ENCODE results near the gene GPNMB. TPM values are rescaled to one million over a fixed set of nuclear protein-coding genes. Genes with fewer than 3 reads are reported as not detected.

The GPNMB gene
- total RNA-seq, 2 donors from 2014 or later, result 0.99 to 1.1 TPM

DNA sequence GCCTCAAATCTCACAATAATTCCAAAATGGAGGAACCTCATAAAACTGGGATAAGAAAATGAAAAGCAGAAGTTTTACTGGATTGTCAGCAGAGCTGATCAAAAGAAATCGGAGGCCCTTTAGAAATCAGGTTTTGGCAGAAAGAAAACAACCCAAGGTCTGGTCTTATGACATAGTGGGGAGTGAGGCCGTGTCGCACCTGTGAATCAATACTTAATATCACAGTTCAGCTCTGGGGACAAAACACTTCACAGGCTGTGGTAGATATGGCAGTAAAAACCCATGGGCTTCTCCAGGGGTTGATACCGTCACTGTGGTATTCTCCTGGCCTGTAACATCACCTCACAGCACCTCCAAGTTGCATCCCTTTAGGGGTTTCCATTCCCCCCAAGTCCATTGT, 46.0 kb downstream of the GPNMB start:
- H3K9me3 ChIP-seq (ENCODE audit: control insufficient read depth, low read length), result no peaks in the 10 kb centered on the region
- H3K9ac ChIP-seq (ENCODE audit: extremely low read depth, low read length, poor library complexity, severe bottlenecking), result no peak overlapping the region
- Mint-ChIP-seq H3K9me3 (no peaks in the 10 kb centered on the region), H3K4me3 (no peak overlapping the region), H3K27me3 (ENCODE audit: insufficient read depth) (peaks cover 14% of the 10 kb centered on the region), H3K36me3 (ENCODE audit: low read depth) (no peaks in the 10 kb centered on the region), H3K27ac (no peak overlapping the region), H3K4me1 (peaks cover 2% of the 10 kb centered on the region)
- H3K27ac ChIP-seq (ENCODE audit: low read depth, low read length), result no peak overlapping the region
- WGBS, 2 experiments (ENCODE audit: insufficient coverage in 1 of 2, insufficient read length in 1 of 2), result 92 to 93% methylated on average over 4 of the region's 4 CpGs
- peak; percentile 31 for DNase-seq
- no peaks in the 10 kb centered on the region for H3K36me3 ChIP-seq (ENCODE audit: control insufficient read depth, insufficient read depth, low read length)
- TF ChIP-seq, protein P1, sequence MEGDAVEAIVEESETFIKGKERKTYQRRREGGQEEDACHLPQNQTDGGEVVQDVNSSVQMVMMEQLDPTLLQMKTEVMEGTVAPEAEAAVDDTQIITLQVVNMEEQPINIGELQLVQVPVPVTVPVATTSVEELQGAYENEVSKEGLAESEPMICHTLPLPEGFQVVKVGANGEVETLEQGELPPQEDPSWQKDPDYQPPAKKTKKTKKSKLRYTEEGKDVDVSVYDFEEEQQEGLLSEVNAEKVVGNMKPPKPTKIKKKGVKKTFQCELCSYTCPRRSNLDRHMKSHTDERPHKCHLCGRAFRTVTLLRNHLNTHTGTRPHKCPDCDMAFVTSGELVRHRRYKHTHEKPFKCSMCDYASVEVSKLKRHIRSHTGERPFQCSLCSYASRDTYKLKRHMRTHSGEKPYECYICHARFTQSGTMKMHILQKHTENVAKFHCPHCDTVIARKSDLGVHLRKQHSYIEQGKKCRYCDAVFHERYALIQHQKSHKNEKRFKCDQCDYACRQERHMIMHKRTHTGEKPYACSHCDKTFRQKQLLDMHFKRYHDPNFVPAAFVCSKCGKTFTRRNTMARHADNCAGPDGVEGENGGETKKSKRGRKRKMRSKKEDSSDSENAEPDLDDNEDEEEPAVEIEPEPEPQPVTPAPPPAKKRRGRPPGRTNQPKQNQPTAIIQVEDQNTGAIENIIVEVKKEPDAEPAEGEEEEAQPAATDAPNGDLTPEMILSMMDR (conservative IDR thresholded peaks at IDR 0.05), result no peak
- no peak overlapping the region for H3K4me3 ChIP-seq (ENCODE audit: low read length)
- no peaks in the 10 kb centered on the region for H3K4me1 ChIP-seq (ENCODE audit: control insufficient read depth, insufficient read depth, low read length)
- H3K27me3 ChIP-seq (ENCODE audit: control insufficient read depth, insufficient read depth, low read length, poor library complexity, severe bottlenecking), result peaks cover 10% of the 10 kb centered on the region

DNA sequence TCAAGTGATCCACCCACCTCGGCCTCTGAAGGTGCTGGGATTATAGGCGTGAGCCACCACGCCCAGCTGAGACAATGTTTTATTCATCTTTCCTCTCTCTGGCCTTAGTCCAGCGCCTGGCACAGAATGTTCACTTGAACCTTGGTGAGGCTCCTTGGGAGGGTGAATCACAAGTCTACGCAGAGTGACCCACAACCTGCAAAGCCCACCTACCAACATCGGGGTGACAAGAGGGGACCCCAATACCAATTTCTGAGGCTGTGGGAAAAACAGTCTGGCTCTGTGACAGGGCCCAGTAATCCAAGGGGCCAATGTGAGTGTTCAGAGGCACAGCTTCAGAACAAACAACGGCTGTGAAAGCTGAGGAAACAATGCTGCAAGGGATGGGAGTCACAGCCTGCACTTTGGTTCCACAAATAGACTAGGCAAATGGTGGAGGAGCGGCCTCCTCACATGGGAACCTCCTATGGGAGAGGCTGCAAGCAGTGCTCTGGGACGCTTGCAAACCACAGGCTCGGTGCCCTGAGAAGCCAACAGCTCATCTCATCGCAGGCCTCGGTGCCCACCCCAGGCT, 47.0 kb downstream of the GPNMB start:
- no peak overlapping the region for H3K4me3 Mint-ChIP-seq
- H3K9me3 Mint-ChIP-seq, result no peaks in the 10 kb centered on the region
- H3K27ac Mint-ChIP-seq, result peak overlapping the region; percentile 61
- TF ChIP-seq, protein P1 (conservative IDR thresholded peaks at IDR 0.05), result no peak
- H3K27me3 ChIP-seq (ENCODE audit: control insufficient read depth, insufficient read depth, low read length, poor library complexity, severe bottlenecking), result peaks cover 10% of the 10 kb centered on the region
- DNase-seq, result peak; percentile 43
- peaks cover 2% of the 10 kb centered on the region for H3K4me1 Mint-ChIP-seq
- H3K9me3 ChIP-seq (ENCODE audit: control insufficient read depth, low read length), result no peaks in the 10 kb centered on the region
- no peak overlapping the region for H3K27ac ChIP-seq (ENCODE audit: low read depth, low read length)
- peaks cover 17% of the 10 kb centered on the region for H3K27me3 Mint-ChIP-seq (ENCODE audit: insufficient read depth)
- 91 to 92% methylated on average over 8 to 12 of the region's 12 CpGs for WGBS, 2 experiments (ENCODE audit: insufficient coverage in 1 of 2, insufficient read length in 1 of 2)
- no peaks in the 10 kb centered on the region for H3K36me3 ChIP-seq (ENCODE audit: control insufficient read depth, insufficient read depth, low read length)
- no peak overlapping the region for H3K4me3 ChIP-seq (ENCODE audit: low read length)
- H3K36me3 Mint-ChIP-seq (ENCODE audit: low read depth), result no peaks in the 10 kb centered on the region
- H3K9ac ChIP-seq (ENCODE audit: extremely low read depth, low read length, poor library complexity, severe bottlenecking), result no peak overlapping the region
- no peaks in the 10 kb centered on the region for H3K4me1 ChIP-seq (ENCODE audit: control insufficient read depth, insufficient read depth, low read length)

DNA sequence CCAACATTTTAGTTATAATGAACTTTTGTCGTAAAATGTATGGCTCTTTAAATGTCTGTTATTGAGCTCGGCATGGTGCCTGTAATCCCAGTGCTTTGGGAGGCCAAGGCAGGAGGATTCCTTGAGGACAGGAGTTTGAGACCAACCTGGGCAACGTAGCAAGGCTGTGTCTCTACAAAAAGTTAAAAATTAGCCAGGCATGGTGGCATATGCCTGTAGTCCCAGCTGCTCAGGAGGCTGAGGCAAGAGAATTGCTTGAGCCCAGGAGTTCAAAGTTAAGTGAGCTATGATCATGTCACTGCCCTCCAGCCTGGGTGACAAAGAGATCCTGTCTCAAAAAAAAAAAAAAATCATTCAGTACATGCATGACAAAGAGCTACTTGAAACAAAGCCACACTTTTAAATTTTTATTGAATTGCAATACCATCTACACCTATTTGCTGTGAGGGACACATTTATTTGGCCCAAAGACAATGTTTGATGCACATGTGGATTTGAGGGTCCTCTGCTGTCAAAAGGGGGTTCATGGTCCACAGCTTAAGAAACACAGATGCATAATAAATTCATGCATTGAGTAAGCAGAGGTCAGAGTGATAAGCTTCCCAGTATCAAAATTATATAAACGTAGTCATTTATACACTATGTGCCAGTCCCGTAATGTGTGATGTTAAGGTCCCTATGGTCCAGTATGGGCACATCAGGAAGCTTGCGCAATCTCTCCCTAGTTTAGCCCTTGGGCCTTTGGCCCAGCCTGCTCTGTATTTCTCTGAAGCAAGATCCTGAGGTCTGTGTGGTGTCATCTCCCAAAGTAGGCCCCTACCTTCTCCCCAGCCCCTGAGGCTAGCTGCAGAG, 48.2 kb downstream of the GPNMB start:
- H3K4me3 ChIP-seq (ENCODE audit: low read length), result no peak overlapping the region
- H3K36me3 ChIP-seq (ENCODE audit: control insufficient read depth, insufficient read depth, low read length), result no peaks in the 10 kb centered on the region
- no peak overlapping the region for H3K27ac ChIP-seq (ENCODE audit: low read depth, low read length)
- no peaks in the 10 kb centered on the region for H3K36me3 Mint-ChIP-seq (ENCODE audit: low read depth)
- H3K4me1 ChIP-seq (ENCODE audit: control insufficient read depth, insufficient read depth, low read length), result no peaks in the 10 kb centered on the region
- H3K27me3 ChIP-seq (ENCODE audit: control insufficient read depth, insufficient read depth, low read length, poor library complexity, severe bottlenecking), result peaks cover 10% of the 10 kb centered on the region
- peaks cover 17% of the 10 kb centered on the region for H3K27me3 Mint-ChIP-seq (ENCODE audit: insufficient read depth)
- DNase-seq, result peak; percentile 17
- peaks cover 7% of the 10 kb centered on the region for H3K4me1 Mint-ChIP-seq
- no peak overlapping the region for H3K4me3 Mint-ChIP-seq
- WGBS, 2 experiments (ENCODE audit: insufficient coverage in 1 of 2, insufficient read length in 1 of 2), result 91 to 98% methylated on average over 6 of the region's 6 CpGs
- no peaks in the 10 kb centered on the region for H3K9me3 ChIP-seq (ENCODE audit: control insufficient read depth, low read length)
- peaks cover 1% of the 10 kb centered on the region for H3K9me3 Mint-ChIP-seq
- no peak overlapping the region for H3K9ac ChIP-seq (ENCODE audit: extremely low read depth, low read length, poor library complexity, severe bottlenecking)
- TF ChIP-seq, protein P1 (conservative IDR thresholded peaks at IDR 0.05), result no peak
- H3K27ac Mint-ChIP-seq, result no peak overlapping the region
